Endodermal cell (in vitro differentiated cells): ENCODE data around the gene HSPA1A. TPM values are rescaled to one million over a fixed set of nuclear protein-coding genes. Genes with fewer than 3 reads are reported as not detected.

ENCODE experiments used
- DNase-seq: peaks from one replicate; pipeline ENCODE4 v3.0.0-alpha.2; 2017
- H3K27ac ChIP-seq: 2 replicates; pipeline ENCODE4 v1.5.1; 2013; ENCODE audit warnings: mild to moderate bottlenecking, low read depth, low read length, moderate library complexity
- H3K27me3 ChIP-seq: 2 replicates; pipeline ENCODE4 v1.6.1; 2013; ENCODE audit warnings: mild to moderate bottlenecking, low read length, moderate library complexity; ENCODE audit not compliant: insufficient read depth, control insufficient read depth, poor library complexity, severe bottlenecking
- H3K36me3 ChIP-seq: 2 replicates; pipeline ENCODE4 v1.7.0; 2013; ENCODE audit warnings: mild to moderate bottlenecking, low read length, moderate library complexity; ENCODE audit not compliant: control insufficient read depth, insufficient read depth
- H3K4me1 ChIP-seq: one replicate; pipeline ENCODE4 v1.7.0; 2013; ENCODE audit warnings: low read length; ENCODE audit not compliant: control insufficient read depth, insufficient read depth
- H3K4me3 ChIP-seq: 2 replicates; pipeline ENCODE4 v1.5.1; 2013; ENCODE audit warnings: mild to moderate bottlenecking, low read length, moderate library complexity
- H3K9ac ChIP-seq: 2 replicates; pipeline ENCODE4 v1.6.1; 2013; ENCODE audit warnings: mild to moderate bottlenecking, low read length, moderate library complexity; ENCODE audit not compliant: poor library complexity, severe bottlenecking; ENCODE audit errors: extremely low read depth
- H3K9me3 ChIP-seq: 2 replicates; pipeline ENCODE4 v1.6.1; 2013; ENCODE audit warnings: mild to moderate bottlenecking, low read length, moderate library complexity; ENCODE audit not compliant: control insufficient read depth
- H3K27ac Mint-ChIP-seq: 2 replicates; pipeline ENCODE4 v1.8.0; 2020; ENCODE audit warnings: mixed read lengths
- H3K27me3 Mint-ChIP-seq: 2 replicates; pipeline ENCODE4 v1.8.0; 2021; ENCODE audit warnings: mild to moderate bottlenecking, mixed read lengths; ENCODE audit not compliant: insufficient read depth
- H3K36me3 Mint-ChIP-seq: 2 replicates; pipeline ENCODE4 v1.8.0; 2020; ENCODE audit warnings: low read depth, mixed read lengths
- H3K4me1 Mint-ChIP-seq: 2 replicates; pipeline ENCODE4 v1.8.0; 2020; ENCODE audit warnings: mixed read lengths
- H3K4me3 Mint-ChIP-seq: 2 replicates; pipeline ENCODE4 v1.8.0; 2020; ENCODE audit warnings: mild to moderate bottlenecking, moderate library complexity, mixed read lengths
- H3K9me3 Mint-ChIP-seq: 2 replicates; pipeline ENCODE4 v1.8.0; 2020; ENCODE audit warnings: mild to moderate bottlenecking, mixed read lengths
- CTCF ChIP-seq: fragments of 200-600 bp; sonication (generic); conservative IDR thresholded peaks from 2 replicates; pipeline ENCODE4 v1.5.0; 2021; ENCODE audit warnings: antibody characterized with exemption, mild to moderate bottlenecking
- WGBS, 2 experiments: methylation state at CpG; one replicate each; pipeline versions ENCODE4 v1.1.5 to v1.1.7; 2013; ENCODE audit warnings: missing lambda C conversion rate in 2 of 2, mixed read lengths in 1 of 2; ENCODE audit not compliant: insufficient coverage in 1 of 2, insufficient read length in 1 of 2; 5-methylcytosine and 5-hydroxymethylcytosine counted together
- total RNA-seq, 2 donors: library from RNA; stranded (reverse); fragmentation: NEBNext Ultra II Directional in 1 of 2; extraction: Animal tissue kit (Norgen Biotek cat#: 25700) in 1 of 2; gene quantifications; 2 replicates in 1 of 2; 3 replicates in 1 of 2; pipeline ENCODE4 v1.2.1, GENCODE V29; 2021

Gene HSPA1A
- total RNA-seq, 2 donors from 2014 or later: 53.1 to 62.6 TPM

- no peaks in the 10 kb centered on the region for H3K4me1 ChIP-seq
- no peak overlapping the region for H3K4me3 ChIP-seq
- no peak overlapping the region for H3K9ac ChIP-seq
- no peaks in the 10 kb centered on the region for H3K27me3 Mint-ChIP-seq
- H3K27ac Mint-ChIP-seq: no peak overlapping the region
- H3K4me1 Mint-ChIP-seq: no peaks in the 10 kb centered on the region
- TF ChIP-seq CTCF: no peak
- no peak overlapping the region for H3K27ac ChIP-seq
- no peak for DNase-seq
- H3K36me3 ChIP-seq: peaks cover 62% of the 10 kb centered on the region
- no peak overlapping the region for H3K4me3 Mint-ChIP-seq
- peaks cover 50% of the 10 kb centered on the region for H3K36me3 Mint-ChIP-seq
- WGBS, 2 experiments: 96 to 97% methylated on average over 10 to 11 of the region's 11 CpGs
- no peaks in the 10 kb centered on the region for H3K9me3 ChIP-seq
- H3K27me3 ChIP-seq: no peaks in the 10 kb centered on the region
- H3K9me3 Mint-ChIP-seq: no peaks in the 10 kb centered on the region
These were observed 29.9 kb upstream of the HSPA1A start for GRCh38 chr6:31785475-31785874.

GRCh38 chr6:31791324-31792089, 23.8 kb upstream of the HSPA1A start:
- Histone ChIP-seq H3K4me3 (no peak overlapping the region), H3K36me3 (peaks cover 44% of the 10 kb centered on the region), H3K9ac (no peak overlapping the region), H3K4me1 (no peaks in the 10 kb centered on the region), H3K9me3 (no peaks in the 10 kb centered on the region), H3K27ac (no peak overlapping the region), H3K27me3 (no peaks in the 10 kb centered on the region)
- Mint-ChIP-seq H3K36me3 (peaks cover 23% of the 10 kb centered on the region), H3K9me3 (no peaks in the 10 kb centered on the region), H3K27ac (peak overlapping the region; percentile 68), H3K27me3 (no peaks in the 10 kb centered on the region), H3K4me1 (peaks cover 11% of the 10 kb centered on the region), H3K4me3 (no peak overlapping the region)
- 77 to 88% methylated on average over 5 to 12 of the region's 12 CpGs for WGBS, 2 experiments
- DNase-seq: peak; percentile 91
- peak; percentile 81 for TF ChIP-seq CTCF

GRCh38 chr6:31792090-31792374, 23.3 kb upstream of the HSPA1A start:
- Histone ChIP-seq H3K9ac (no peak overlapping the region), H3K27me3 (no peaks in the 10 kb centered on the region), H3K4me1 (no peaks in the 10 kb centered on the region), H3K4me3 (no peak overlapping the region), H3K9me3 (no peaks in the 10 kb centered on the region), H3K27ac (no peak overlapping the region), H3K36me3 (peaks cover 44% of the 10 kb centered on the region)
- no peak for TF ChIP-seq CTCF
- DNase-seq: no peak
- H3K36me3 Mint-ChIP-seq: peaks cover 21% of the 10 kb centered on the region
- 90% methylated on average over 3 of the region's 3 CpGs; no CpG with 5 or more reads in 1 of the 2 experiments for WGBS, 2 experiments
- no peaks in the 10 kb centered on the region for H3K9me3 Mint-ChIP-seq
- no peaks in the 10 kb centered on the region for H3K27me3 Mint-ChIP-seq
- peaks cover 11% of the 10 kb centered on the region for H3K4me1 Mint-ChIP-seq
- H3K27ac Mint-ChIP-seq: peak overlapping the region; percentile 68
- H3K4me3 Mint-ChIP-seq: no peak overlapping the region
